NT2/D1 (cell line): Measurements from ENCODE around the gene PGLYRP3.

Experiments
- SUZ12 ChIP-seq: IDR thresholded peaks from 2 replicates; pipeline ENCODE4 v1.6.1; 2011; ENCODE audit not compliant: insufficient read length, insufficient read depth; ENCODE audit errors: extremely low read depth
- ZNF274 ChIP-seq: IDR thresholded peaks from 2 replicates; pipeline ENCODE4 v1.6.1; 2011; ENCODE audit warnings: mild to moderate bottlenecking, low read depth, low read length

- TF ChIP-seq SUZ12 (no peak), ZNF274 (no peak)
These were observed 33.4 kb upstream of the PGLYRP3 start for GRCh38 chr1:153346077-153346723.
